Measurements from ENCODE around the gene KAZN. TPM values are rescaled to one million over a fixed set of nuclear protein-coding genes. Genes with fewer than 3 reads are reported as not detected.

The KAZN gene
- total and polyA plus RNA-seq, 4 donors: 7.6 to 18.8 (median 11.2) TPM

DNA sequence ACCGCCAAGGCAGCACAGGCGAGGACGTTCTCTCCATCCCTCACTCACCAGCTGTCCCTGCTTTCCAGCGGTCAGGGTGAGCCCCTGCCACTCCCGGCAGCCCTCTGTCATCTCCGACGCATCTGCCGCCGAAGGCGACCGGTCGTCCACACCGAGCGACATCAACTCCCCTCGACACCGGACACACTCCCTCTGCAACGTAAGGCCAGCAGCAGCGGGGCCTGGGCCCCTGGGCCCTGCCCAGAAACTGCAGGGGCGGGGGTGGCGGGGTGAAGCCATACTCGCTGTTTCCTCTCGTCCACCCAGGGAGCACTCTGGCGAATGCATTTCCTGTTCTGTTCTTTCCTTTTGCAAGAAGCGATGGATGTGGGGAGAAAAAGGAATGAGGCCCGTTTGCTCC lies 461.6 kb downstream of the KAZN start:
- peaks cover 0 to 52% (median 43%) of the 10 kb centered on the region in 4 donors for H3K36me3 ChIP-seq (ENCODE audit: control insufficient read depth in 4 of 4, insufficient read depth in 4 of 4, low read length in 4 of 4)
- TF ChIP-seq CTCF (IDR thresholded peaks at IDR 0.05; ENCODE audit: control extremely low read depth, extremely low read depth): no peak

GRCh38 chr1:15062479-15063099 lies 464.1 kb downstream of the KAZN start:
- H3K27ac ChIP-seq (ENCODE audit: low read depth in 1 of 2, low read length in 1 of 2): no peak overlapping the region
- DNase-seq: no peak
- H3K9ac ChIP-seq (ENCODE audit: insufficient read depth in 1 of 2, low read length in 2 of 2): no peak overlapping the region
- no peaks in the 10 kb centered on the region for H3K4me1 ChIP-seq (ENCODE audit: control insufficient read depth in 5 of 5, insufficient read depth in 5 of 5, low read length in 5 of 5)
- 94 to 97% methylated on average over 6 of the region's 6 CpGs for WGBS, 2 donors
- H3K9me3 ChIP-seq (ENCODE audit: control insufficient read depth in 4 of 4, insufficient read depth in 3 of 4, low read length in 3 of 4): peaks cover 0 to 10% (median 2%) of the 10 kb centered on the region in 4 donors
- H3K27me3 ChIP-seq (ENCODE audit: control insufficient read depth in 3 of 3, insufficient read depth in 3 of 3, low read length in 2 of 3): no peaks in the 10 kb centered on the region
- peak; percentile 0 for TF ChIP-seq CTCF (IDR thresholded peaks at IDR 0.05; ENCODE audit: control extremely low read depth, extremely low read depth)
- ATAC-seq (ENCODE audit: insufficient read depth, low FRiP score): no peak
- H3K4me3 ChIP-seq: no peak overlapping the region
- peaks cover 0 to 39% (median 30%) of the 10 kb centered on the region in 4 donors for H3K36me3 ChIP-seq (ENCODE audit: control insufficient read depth in 4 of 4, insufficient read depth in 4 of 4, low read length in 4 of 4)

More for the DNA sequence above, 461.6 kb downstream of the KAZN start:
- no peak overlapping the region for H3K4me3 ChIP-seq
- no peaks in the 10 kb centered on the region for H3K4me1 ChIP-seq (ENCODE audit: control insufficient read depth in 5 of 5, insufficient read depth in 5 of 5, low read length in 5 of 5)
- peaks cover 0 to 10% (median 2%) of the 10 kb centered on the region in 4 donors for H3K9me3 ChIP-seq (ENCODE audit: control insufficient read depth in 4 of 4, insufficient read depth in 3 of 4, low read length in 3 of 4)
- DNase-seq: no peak
- WGBS, 2 donors: 82 to 88% methylated on average over 25 of the region's 25 CpGs
- no peaks in the 10 kb centered on the region for H3K27me3 ChIP-seq (ENCODE audit: control insufficient read depth in 3 of 3, insufficient read depth in 3 of 3, low read length in 2 of 3)
- ATAC-seq (ENCODE audit: insufficient read depth, low FRiP score): no peak
- H3K27ac ChIP-seq (ENCODE audit: low read depth in 1 of 2, low read length in 1 of 2): no peak overlapping the region
- no peak overlapping the region for H3K9ac ChIP-seq (ENCODE audit: insufficient read depth in 1 of 2, low read length in 2 of 2)

GRCh38 chr1:15063346-15063745 lies 464.9 kb downstream of the KAZN start:
- TF ChIP-seq CTCF (IDR thresholded peaks at IDR 0.05; ENCODE audit: control extremely low read depth, extremely low read depth): no peak
- DNase-seq: no peak

More at GRCh38 chr1:15063346-15063745, 464.9 kb downstream of the KAZN start:
- Histone ChIP-seq H3K27me3 (ENCODE audit: control insufficient read depth in 3 of 3, insufficient read depth in 3 of 3, low read length in 2 of 3) (no peaks in the 10 kb centered on the region), H3K9me3 (ENCODE audit: control insufficient read depth in 4 of 4, insufficient read depth in 3 of 4, low read length in 3 of 4) (peaks cover 0 to 10% (median 2%) of the 10 kb centered on the region in 4 donors), H3K4me1 (ENCODE audit: control insufficient read depth in 5 of 5, insufficient read depth in 5 of 5, low read length in 5 of 5) (no peaks in the 10 kb centered on the region), H3K27ac (ENCODE audit: low read depth in 1 of 2, low read length in 1 of 2) (no peak overlapping the region), H3K9ac (ENCODE audit: insufficient read depth in 1 of 2, low read length in 2 of 2) (no peak overlapping the region), H3K4me3 (no peak overlapping the region), H3K36me3 (ENCODE audit: control insufficient read depth in 4 of 4, insufficient read depth in 4 of 4, low read length in 4 of 4) (peaks cover 0 to 31% (median 24%) of the 10 kb centered on the region in 4 donors)
- WGBS, 2 donors: 90 to 100% methylated on average over 4 to 7 of the region's 7 CpGs
- no peak for ATAC-seq (ENCODE audit: insufficient read depth, low FRiP score)

All from lung (tissue), 12 donors.